MV-4-11 (cell line): ENCODE data around the gene PRKACB.
"Not testable (repeated sequence)": the region's sequence is repeated elsewhere in the genome, so short reads cannot be mapped to it uniquely, and the experiment has no call there.

Experiments
- DNase-seq: peaks from one replicate; lab custom pipeline; 2025; lab: John Stamatoyannopoulos, UW

PRKACB gene

DNA sequence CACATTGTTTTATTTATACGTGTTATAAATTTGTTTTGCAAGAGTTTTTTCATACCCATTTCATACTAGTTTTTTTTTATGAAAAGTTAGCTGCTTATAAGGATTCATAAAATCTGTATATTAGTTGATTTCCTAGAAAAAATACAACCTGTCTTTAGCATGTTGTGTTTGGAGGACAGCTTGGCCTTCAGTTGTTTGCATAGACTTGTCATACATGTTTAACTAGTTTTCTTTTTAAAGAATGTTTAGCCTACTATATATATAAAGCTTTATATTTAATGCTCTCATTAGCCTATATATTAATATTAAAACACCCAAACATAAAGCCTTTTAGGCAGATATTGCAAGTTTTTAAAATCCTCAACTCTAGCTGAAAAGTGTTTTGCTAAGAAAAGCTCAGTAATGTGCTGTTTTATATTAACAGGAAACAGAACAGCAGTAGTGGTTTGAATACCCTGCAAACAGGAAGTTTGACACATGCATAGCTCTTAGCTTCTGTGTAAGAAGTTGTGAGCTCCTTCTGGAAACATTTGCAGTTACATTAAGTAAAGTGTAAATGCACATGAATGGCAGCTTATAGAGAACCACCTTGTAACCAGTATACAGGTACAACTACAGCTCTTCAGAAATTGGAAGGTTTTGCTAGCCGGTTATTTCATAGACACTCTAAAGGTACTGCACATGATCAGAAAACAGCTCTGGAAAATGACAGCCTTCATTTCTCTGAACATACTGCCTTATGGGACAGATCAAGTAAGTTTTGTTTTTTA is at the start of gene PRKACB:
Gene PRKACB (plus strand): TSS at position 476 of the 770 bp plus-strand sequence. CDS start 91 bp downstream, at position 567.
- peak; percentile 83 for DNase-seq

GRCh38 chr1:84095308-84095707 is 48.8 kb upstream of the PRKACB start:
- no peak for DNase-seq

- no peak for DNase-seq
These were observed 47.9 kb upstream of the PRKACB start for GRCh38 chr1:84096176-84096575.

- DNase-seq: no peak
These were observed 42.9 kb upstream of the PRKACB start for GRCh38 chr1:84101204-84101603.

- peak; percentile 56 for DNase-seq
These were observed 40.7 kb upstream of the PRKACB start for GRCh38 chr1:84103197-84103992.

GRCh38 chr1:84107538-84107937 is 36.5 kb upstream of the PRKACB start:
- DNase-seq: not testable (repeated sequence)

- DNase-seq: no peak
These were observed 36.1 kb upstream of the PRKACB start for GRCh38 chr1:84107955-84108354.

DNA sequence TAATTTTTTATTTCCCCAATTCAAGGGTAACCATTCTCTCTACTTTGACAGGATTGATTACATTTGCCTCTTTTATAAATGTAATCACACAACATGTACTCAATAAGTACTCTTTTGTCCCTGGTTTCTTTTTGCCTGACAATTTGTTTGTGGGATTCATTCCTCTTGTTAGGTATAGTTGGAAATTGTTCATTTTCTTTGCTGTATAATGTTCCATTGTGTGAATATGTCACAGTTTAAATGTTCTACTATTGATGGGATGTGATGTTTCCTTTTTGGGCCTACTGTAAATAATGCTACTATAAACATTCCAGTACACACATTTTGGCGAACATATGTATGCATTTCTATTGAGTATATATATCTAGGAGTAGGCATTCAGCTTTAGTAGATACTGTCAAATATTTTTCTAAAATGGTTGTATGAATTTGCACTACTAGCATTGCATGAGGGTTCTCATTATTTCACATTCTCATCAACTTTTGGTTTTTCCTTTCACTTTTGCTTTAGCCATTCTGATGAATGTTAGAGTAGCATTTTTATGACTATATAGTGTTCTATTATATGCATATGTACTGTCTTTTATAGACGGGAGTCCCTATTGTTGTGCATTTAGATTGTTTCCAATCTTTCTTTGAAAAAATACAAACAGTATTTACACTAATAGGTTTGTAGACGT is 35.0 kb upstream of the PRKACB start:
- no peak for DNase-seq

DNA sequence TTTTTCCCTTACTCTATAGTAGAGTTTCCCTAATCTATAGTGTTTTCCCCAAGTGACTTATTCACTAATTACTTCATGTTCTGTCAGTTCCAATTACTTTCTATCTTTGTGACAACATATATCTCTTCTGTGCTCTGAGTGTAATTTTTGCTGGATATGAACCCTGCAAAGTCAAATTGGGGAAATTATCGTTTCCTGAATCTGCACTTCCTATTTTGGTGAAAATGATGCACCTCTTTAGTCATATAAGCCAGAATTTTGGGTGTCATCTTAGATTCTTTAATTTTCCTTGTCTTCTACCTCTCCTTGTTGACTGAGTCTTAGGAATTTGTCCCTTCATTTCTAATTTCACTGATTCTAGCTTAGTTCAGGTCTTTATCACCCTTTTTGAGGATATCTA is 33.4 kb upstream of the PRKACB start:
- DNase-seq: no peak

DNA sequence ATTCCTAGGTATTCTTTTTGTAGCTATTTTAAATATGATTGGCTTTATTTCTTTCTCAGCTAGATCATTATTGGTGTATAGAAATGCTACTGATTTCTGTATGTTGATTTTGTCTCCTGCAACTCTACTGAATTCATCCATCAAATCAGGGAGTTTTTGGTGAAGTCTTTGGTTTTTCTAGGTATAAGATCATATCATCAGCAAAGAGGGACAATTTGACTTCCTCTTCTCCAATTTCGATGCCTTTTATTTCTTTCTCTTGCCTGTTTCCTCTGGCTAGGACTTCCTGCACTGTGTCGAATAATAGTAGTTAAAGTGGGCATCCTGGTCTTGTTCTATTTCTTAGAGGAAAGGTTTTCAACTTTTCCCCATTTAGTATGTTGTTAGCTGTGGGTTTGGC is 27.5 kb upstream of the PRKACB start:
- no peak for DNase-seq

DNA sequence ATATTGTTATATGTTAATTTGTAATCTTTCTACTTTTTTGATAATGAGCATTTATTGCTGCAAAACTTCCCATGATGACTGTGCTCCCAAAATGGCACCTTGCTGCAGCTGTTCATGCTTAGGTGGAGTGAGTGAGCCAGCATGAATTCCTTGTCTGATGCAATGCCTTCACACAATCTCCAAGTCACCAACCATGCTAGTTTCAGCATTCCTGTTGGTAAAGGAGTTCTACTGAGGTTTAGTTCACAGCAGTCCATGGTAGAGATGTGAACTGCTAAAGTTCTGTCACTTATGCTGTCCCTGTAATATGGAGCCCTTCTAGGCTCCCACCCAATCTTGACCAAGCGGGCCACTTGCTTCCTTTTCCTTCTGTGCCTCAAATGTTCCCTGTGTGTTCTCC is 26.2 kb upstream of the PRKACB start:
- DNase-seq: no peak

DNA sequence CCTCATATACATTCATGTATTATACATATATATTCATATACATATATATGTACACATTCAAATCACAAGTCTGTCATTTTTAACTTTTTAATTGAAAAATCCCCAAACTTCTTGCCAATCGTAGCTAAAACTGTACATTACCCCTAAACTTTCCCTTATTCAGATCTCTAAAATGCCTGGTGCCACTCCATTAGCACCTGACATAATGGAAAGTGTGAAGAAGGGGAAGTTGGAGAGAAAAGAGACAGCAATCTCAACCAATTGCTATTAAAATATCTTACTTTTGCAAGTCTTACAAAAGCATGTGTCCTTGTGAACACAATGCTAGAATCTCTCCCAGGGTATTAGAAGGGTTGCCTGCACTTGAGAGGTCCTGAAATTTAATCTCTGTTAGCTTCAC is 22.7 kb upstream of the PRKACB start:
- DNase-seq: no peak

GRCh38 chr1:84122780-84123382 is 21.2 kb upstream of the PRKACB start:
- peak; percentile 33 for DNase-seq

DNA sequence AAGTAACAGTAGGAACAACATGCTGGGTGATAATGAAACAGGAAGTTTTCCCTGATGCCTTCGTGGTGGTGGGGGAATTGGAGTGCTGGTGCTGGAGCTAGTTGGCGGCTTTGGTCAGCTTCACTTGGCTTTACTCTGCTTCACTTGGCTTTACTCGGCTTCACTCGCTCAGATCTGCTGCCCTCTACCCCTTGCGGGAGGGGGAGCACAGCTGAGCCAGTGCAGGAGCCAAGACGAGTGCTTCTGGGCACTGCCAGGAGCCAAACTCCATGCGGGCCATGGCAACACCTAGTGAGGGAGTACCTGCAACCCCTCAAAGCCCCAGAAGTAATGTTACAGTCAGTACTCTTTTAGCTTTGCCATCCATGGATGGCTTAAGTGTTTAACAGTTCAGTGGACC is 10.6 kb upstream of the PRKACB start:
- DNase-seq: peak; percentile 53

GRCh38 chr1:84135341-84135740 is 8.7 kb upstream of the PRKACB start:
- no peak for DNase-seq

GRCh38 chr1:84141182-84142003 is 2.7 kb upstream of the PRKACB start:
- peak; percentile 55 for DNase-seq

GRCh38 chr1:84145068-84145467 is 997 bp downstream of the PRKACB start:
- DNase-seq: peak; percentile 50

DNA sequence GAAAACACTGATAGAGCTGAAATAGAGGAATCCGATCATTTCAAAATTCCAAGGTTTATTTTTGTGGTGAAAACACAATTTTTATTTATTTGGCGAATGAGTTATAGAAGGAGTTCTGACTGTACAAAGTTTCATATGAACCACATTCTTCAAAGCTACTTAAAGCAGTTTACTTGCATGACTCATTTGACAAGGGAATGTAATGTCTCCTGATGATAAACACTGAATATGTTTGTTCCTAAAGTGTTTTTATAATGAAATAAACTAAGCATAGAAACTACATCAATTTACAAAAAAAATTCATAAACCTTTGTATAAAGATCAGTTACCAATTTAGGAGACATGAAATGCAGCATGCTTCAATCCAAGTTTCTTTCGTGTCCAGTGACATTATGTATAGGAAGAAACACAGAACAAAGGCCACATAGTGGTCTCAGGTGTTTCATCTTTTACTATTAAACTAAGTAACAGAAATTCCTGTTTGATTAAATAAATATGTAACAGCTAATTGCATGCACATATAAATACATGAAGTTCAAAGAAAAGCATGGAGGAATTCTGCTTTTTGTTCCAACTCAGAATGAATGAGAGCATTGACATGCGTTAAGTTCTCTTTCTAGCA is 2.5 kb downstream of the PRKACB start:
- peak; percentile 21 for DNase-seq

GRCh38 chr1:84148758-84149157 is 4.7 kb downstream of the PRKACB start:
- DNase-seq: no peak

DNA sequence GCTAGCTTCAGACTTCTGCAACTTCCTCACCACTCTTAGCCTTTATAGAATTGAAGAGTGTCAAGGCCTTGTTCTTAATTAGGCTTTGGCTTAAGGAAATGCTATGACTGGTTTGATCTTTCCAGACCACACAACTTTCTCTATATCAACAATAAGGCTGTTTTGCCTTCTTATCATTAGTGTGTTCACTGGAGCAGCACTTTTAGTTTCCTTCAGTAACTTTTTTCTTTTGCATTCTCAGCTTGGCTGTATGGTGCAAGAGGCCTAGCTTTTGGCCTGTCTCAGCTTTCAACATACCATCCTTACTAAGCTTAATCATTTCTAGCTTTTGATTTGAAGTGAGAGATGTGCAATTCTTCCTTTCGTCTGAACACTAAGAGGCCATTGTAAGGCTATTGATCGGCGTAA is 8.6 kb downstream of the PRKACB start:
- DNase-seq: peak; percentile 29

DNA sequence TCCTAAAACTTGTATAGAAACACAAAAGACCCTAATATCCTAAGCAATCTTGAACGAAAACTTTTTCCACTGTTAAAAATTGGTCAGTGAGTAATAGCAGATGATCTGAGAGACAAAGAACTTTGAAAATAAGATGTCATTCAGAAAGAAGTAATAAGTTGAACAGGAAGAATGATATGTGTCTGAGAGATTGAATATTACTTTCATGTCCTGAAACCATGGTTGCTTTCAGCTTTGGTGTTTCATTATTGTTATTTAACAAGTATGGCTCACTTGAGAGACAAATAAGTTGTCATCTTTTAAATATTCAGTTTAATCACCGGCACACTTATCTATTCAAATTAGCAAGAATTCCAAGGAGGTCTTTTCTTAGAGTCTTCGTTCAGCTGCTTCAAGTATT is 11.4 kb downstream of the PRKACB start:
- DNase-seq: no peak
